Lung (tissue), 12 donors: ENCODE results near the gene ZNF732. TPM values are rescaled to one million over a fixed set of nuclear protein-coding genes. Genes with fewer than 3 reads are reported as not detected.
A peak's percentile ranks its signal among the peaks of the same experiment; 100 is the strongest.
"Not testable (repeated sequence)": the region's sequence is repeated elsewhere in the genome, so short reads cannot be mapped to it uniquely, and the experiment has no call there.

Source experiments
- ATAC-seq: fragments of 200-7000 bp; cut with Tn5 transposase; one replicate; pipeline ENCODE4 v1.9.1; 2020; ENCODE audit warnings: moderate number of reproducible peaks; ENCODE audit not compliant: insufficient read depth, low FRiP score
- DNase-seq, 3 donors: peaks; one replicate each; pipeline ENCODE4 v3.0.0-alpha.2; 2013 to 2017
- H3K27ac ChIP-seq, 2 donors: one replicate each; pipeline ENCODE4 v1.5.1; 2013; ENCODE audit warnings: mild to moderate bottlenecking in 2 of 2, moderate library complexity in 2 of 2, control low read depth in 1 of 2, inconsistent platforms in 1 of 2, low read depth in 1 of 2, low read length in 1 of 2
- H3K27me3 ChIP-seq, 3 donors: one replicate each; pipeline ENCODE4 v1.5.1; 2013; ENCODE audit warnings: low read length in 2 of 3; ENCODE audit not compliant: control insufficient read depth in 3 of 3, insufficient read depth in 3 of 3
- H3K36me3 ChIP-seq, 4 donors: one replicate each; pipeline ENCODE4 v1.5.1; 2013; ENCODE audit warnings: low read length in 4 of 4, mild to moderate bottlenecking in 1 of 4, moderate library complexity in 1 of 4; ENCODE audit not compliant: control insufficient read depth in 4 of 4, insufficient read depth in 4 of 4
- H3K4me1 ChIP-seq, 5 donors: one replicate each; pipeline ENCODE4 v1.5.1; 2013; ENCODE audit warnings: low read length in 5 of 5, mild to moderate bottlenecking in 2 of 5, moderate library complexity in 1 of 5; ENCODE audit not compliant: control insufficient read depth in 5 of 5, insufficient read depth in 5 of 5
- H3K4me3 ChIP-seq: one replicate; pipeline ENCODE4 v1.5.1; 2013; ENCODE audit warnings: mild to moderate bottlenecking, control low read depth, moderate library complexity
- H3K9ac ChIP-seq, 2 donors: one replicate each; pipeline ENCODE4 v1.5.1; 2013; ENCODE audit warnings: low read length in 2 of 2, control low read depth in 1 of 2; ENCODE audit not compliant: insufficient read depth in 1 of 2
- H3K9me3 ChIP-seq, 4 donors: one replicate each; pipeline ENCODE4 v1.5.1; 2013; ENCODE audit warnings: low read length in 3 of 4, mild to moderate bottlenecking in 1 of 4, moderate library complexity in 1 of 4; ENCODE audit not compliant: control insufficient read depth in 4 of 4, insufficient read depth in 3 of 4
- CTCF ChIP-seq: IDR thresholded peaks from 2 replicates; pipeline ENCODE4 v1.5.1; 2012; ENCODE audit warnings: mild to moderate bottlenecking; ENCODE audit errors: control extremely low read depth, extremely low read depth
- WGBS, 2 donors: extraction: QIAGEN DNeasy Blood & Tissue Kit; methylation state at CpG; one replicate each; pipeline ENCODE4 v1.1.7; 2013; 5-methylcytosine and 5-hydroxymethylcytosine counted together
- polyA plus RNA-seq, 2 donors: library from polyadenylated mRNA; stranded (reverse); fragments of 200-250 nt; gene quantifications; one replicate each; pipeline ENCODE4 v1.2.1, GENCODE V29; 2013
- total RNA-seq, 2 donors: library from RNA; depleted of rRNA in 1 of 2; stranded (reverse); fragments of >200 nt in 1 of 2; gene quantifications; one replicate each; pipeline ENCODE4 v1.2.1, GENCODE V29; 2014 to 2021
- donor health status: control.
- donor health status: control.
- donor health status: Bipolar disorder and iron deficiency.
- donor health status: healthy.
- donor health status: DM: yes; HTN: yes; CAD: no.

Gene ZNF732
- total and polyA plus RNA-seq, 4 donors = 0.02 to 3.5 TPM; not detected in 2

GRCh38 chr4:242121-242848 lies 63.0 kb downstream of the ZNF732 start:
- ATAC-seq (peak; percentile 97), DNase-seq (peak; percentile 14 to 42 (median 35))
- 21 to 22% methylated on average over 15 of the region's 15 CpGs for WGBS, 2 donors
- no peaks in the 10 kb centered on the region for H3K4me1 ChIP-seq
- peak; percentile 92 for TF ChIP-seq CTCF
- no peaks in the 10 kb centered on the region for H3K27me3 ChIP-seq
- peaks cover 0 to 4% (median 0%) of the 10 kb centered on the region in 4 donors for H3K36me3 ChIP-seq
- no peak overlapping the region for H3K9ac ChIP-seq
- H3K4me3 ChIP-seq = peak overlapping the region; percentile 68
- peak overlapping the region in 1 of 2 donors; percentile 79 for H3K27ac ChIP-seq
- peaks cover 0 to 6% (median 1%) of the 10 kb centered on the region in 4 donors for H3K9me3 ChIP-seq

- not testable (repeated sequence) for H3K9me3 ChIP-seq, H3K27me3 ChIP-seq, H3K27ac ChIP-seq, H3K4me1 ChIP-seq, H3K36me3 ChIP-seq, H3K4me3 ChIP-seq, ATAC-seq, DNase-seq, H3K9ac ChIP-seq
- WGBS, 2 donors = 48 to 66% methylated on average over 7 of the region's 7 CpGs
Measured at GRCh38 chr4:241411-241810, 63.9 kb downstream of the ZNF732 start.

GRCh38 chr4:236028-236427 lies 69.2 kb downstream of the ZNF732 start:
- peaks cover 0 to 4% (median 1%) of the 10 kb centered on the region in 4 donors for H3K9me3 ChIP-seq
- 96% methylated on average over 2 of the region's 2 CpGs for WGBS, 2 donors
- no peak overlapping the region for H3K9ac ChIP-seq
- no peak for ATAC-seq
- no peaks in the 10 kb centered on the region for H3K4me1 ChIP-seq
- H3K27me3 ChIP-seq = no peaks in the 10 kb centered on the region
- H3K4me3 ChIP-seq = no peak overlapping the region
- no peak for TF ChIP-seq CTCF
- peaks cover 0 to 3% (median 0%) of the 10 kb centered on the region in 4 donors for H3K36me3 ChIP-seq
- no peak for DNase-seq
- no peak overlapping the region for H3K27ac ChIP-seq

GRCh38 chr4:234178-234577 lies 71.1 kb downstream of the ZNF732 start:
- 81 to 82% methylated on average over 1 of the region's 1 CpG for WGBS, 2 donors
- peaks cover 0 to 4% (median 3%) of the 10 kb centered on the region in 4 donors for H3K9me3 ChIP-seq
- H3K27me3 ChIP-seq = no peaks in the 10 kb centered on the region
- ATAC-seq = no peak
- peaks cover 0 to 3% (median 0%) of the 10 kb centered on the region in 4 donors for H3K36me3 ChIP-seq
- H3K4me3 ChIP-seq = no peak overlapping the region
- H3K4me1 ChIP-seq = no peaks in the 10 kb centered on the region
- no peak for TF ChIP-seq CTCF
- no peak for DNase-seq
- H3K27ac ChIP-seq = no peak overlapping the region
- no peak overlapping the region for H3K9ac ChIP-seq
